Suppressor macrophage treated with lipopolysaccharide for 4 hours (primary cell): ENCODE data around the gene BTBD3.

ENCODE experiments used
- DNase-seq: peaks from one replicate; pipeline ENCODE4 v3.0.0-alpha.2; 2020

BTBD3 gene

GRCh38 chr20:11917663-11918062, at the start of gene BTBD3:
Gene BTBD3 (plus strand): TSS chr20:11917893. CDS start chr20:11918276, 383 bp downstream.
- no peak for DNase-seq

GRCh38 chr20:11869641-11870040, 48.1 kb upstream of the BTBD3 start:
- no peak for DNase-seq

- DNase-seq, result no peak
Observed at GRCh38 chr20:11870411-11870810, 47.3 kb upstream of the BTBD3 start.

- no peak for DNase-seq
Observed at GRCh38 chr20:11876555-11876954, 41.1 kb upstream of the BTBD3 start.

- no peak for DNase-seq
Observed at GRCh38 chr20:11880680-11881079, 37.0 kb upstream of the BTBD3 start.

- DNase-seq, result no peak
Observed at GRCh38 chr20:11881449-11881848, 36.2 kb upstream of the BTBD3 start.

- no peak for DNase-seq
Observed at GRCh38 chr20:11882651-11883050, 35.0 kb upstream of the BTBD3 start.

- no peak for DNase-seq
Observed at GRCh38 chr20:11888648-11889047, 29.0 kb upstream of the BTBD3 start.

GRCh38 chr20:11890331-11891076, 27.2 kb upstream of the BTBD3 start:
- peak; percentile 92 for DNase-seq

GRCh38 chr20:11891077-11891775, 26.5 kb upstream of the BTBD3 start:
- DNase-seq, result peak; percentile 67

GRCh38 chr20:11891776-11892545, 25.7 kb upstream of the BTBD3 start:
- peak; percentile 62 for DNase-seq

GRCh38 chr20:11894062-11894461, 23.6 kb upstream of the BTBD3 start:
- no peak for DNase-seq

- no peak for DNase-seq
Observed at GRCh38 chr20:11895861-11896387, 21.8 kb upstream of the BTBD3 start.

GRCh38 chr20:11901127-11901526, 16.6 kb upstream of the BTBD3 start:
- no peak for DNase-seq

- peak; percentile 7 for DNase-seq
Observed at GRCh38 chr20:11902285-11902697, 15.4 kb upstream of the BTBD3 start.

- no peak for DNase-seq
Observed at GRCh38 chr20:11905460-11906179, 12.1 kb upstream of the BTBD3 start.

GRCh38 chr20:11906626-11907480, 10.8 kb upstream of the BTBD3 start:
- DNase-seq, result no peak

- DNase-seq, result no peak
Observed at GRCh38 chr20:11907621-11908020, 10.1 kb upstream of the BTBD3 start.

GRCh38 chr20:11912013-11912658, 5.6 kb upstream of the BTBD3 start:
- DNase-seq, result no peak

- DNase-seq, result no peak
Observed at GRCh38 chr20:11912659-11913415, 4.9 kb upstream of the BTBD3 start.
